A673 (cell line): Measurements from ENCODE around the gene JAKMIP1. TPM values are rescaled to one million over a fixed set of nuclear protein-coding genes. Genes with fewer than 3 reads are reported as not detected.

Source experiments
- BruUV-seq: library from RNA; stranded (reverse); fragments of 400-500 nt; replicated peaks from 2 replicates; lab custom pipeline; 2021; lab: Mats Ljungman, UMichigan
- CTCF ChIA-PET: fragments of 300-600 bp; sonication (Branson Sonifier 250); formaldehyde crosslinking; loops from one replicate; lab custom pipeline; 2022; ENCODE audit warnings: antibody characterized with exemption; lab: Charles Lee
- POLR2A ChIA-PET: fragments of 300-600 bp; sonication (Branson Sonifier 250); formaldehyde crosslinking; loops from one replicate; lab custom pipeline; 2022; ENCODE audit warnings: antibody characterized with exemption; ENCODE audit not compliant: low non-redundant PET; lab: Charles Lee
- DNase-seq: peaks from one replicate; pipeline ENCODE4 v3.0.0-alpha.2; 2015; ENCODE audit warnings: low spot score
- H3K27ac ChIP-seq: fragments of 200-600 bp; sonication (generic); 2 replicates; pipeline ENCODE4 v1.5.1; 2016; ENCODE audit warnings: mixed run types, low read depth, mild to moderate bottlenecking, mixed read lengths, antibody characterized with exemption, low read length; ENCODE audit not compliant: poor library complexity, severe bottlenecking
- H3K27me3 ChIP-seq: fragments of 200-600 bp; sonication (generic); replicated peaks from 2 replicates; pipeline ENCODE4 v1.6.1; 2017; ENCODE audit warnings: mixed run types, low read depth, mild to moderate bottlenecking, mixed read lengths, antibody characterized with exemption, low read length; ENCODE audit not compliant: insufficient read depth, poor library complexity
- H3K36me3 ChIP-seq: fragments of 200-600 bp; sonication (generic); 2 replicates; pipeline ENCODE4 v1.6.1; 2016; ENCODE audit warnings: mixed run types, mild to moderate bottlenecking, mixed read lengths, antibody characterized with exemption, low read length; ENCODE audit not compliant: insufficient read depth, poor library complexity, severe bottlenecking
- H3K4me1 ChIP-seq: fragments of 200-600 bp; sonication (generic); 2 replicates; pipeline ENCODE4 v1.6.1; 2017; ENCODE audit warnings: mixed run types, mild to moderate bottlenecking, mixed read lengths, antibody characterized with exemption, low read length; ENCODE audit not compliant: insufficient read depth, poor library complexity, severe bottlenecking
- H3K4me3 ChIP-seq: fragments of 200-600 bp; sonication (generic); 2 replicates; pipeline ENCODE4 v1.5.1; 2016; ENCODE audit warnings: low read depth, mixed run types, mild to moderate bottlenecking, mixed read lengths, low read length; ENCODE audit not compliant: poor library complexity, severe bottlenecking
- H3K9me3 ChIP-seq: fragments of 200-600 bp; sonication (generic); 2 replicates; pipeline ENCODE4 v1.6.1; 2016; ENCODE audit warnings: mixed run types, low read depth, mild to moderate bottlenecking, mixed read lengths, antibody characterized with exemption, low read length; ENCODE audit not compliant: poor library complexity, severe bottlenecking
- CTCF ChIP-seq: fragments of 300-800, 200-600 bp; sonication (generic); conservative IDR thresholded peaks from 2 replicates; pipeline ENCODE4 v1.5.1; 2017; ENCODE audit warnings: low read depth, mild to moderate bottlenecking, antibody characterized with exemption, low read length, moderate library complexity, mixed read lengths
- EZH2 ChIP-seq: fragments of 200-600 bp; sonication (generic); IDR thresholded peaks from 2 replicates; pipeline ENCODE4 v1.6.1; 2017; ENCODE audit warnings: borderline replicate concordance, low read depth, mild to moderate bottlenecking, mixed read lengths, antibody characterized with exemption, low read length; ENCODE audit not compliant: poor library complexity, severe bottlenecking
- intact Hi-C: fragments of 100-400 bp; cut with micrococcal nuclease; formaldehyde crosslinking; loops from one replicate; pipeline ENCODE4 v1.10.0; 2022; ENCODE audit not compliant: unreplicated experiment
- total RNA-seq: library from RNA; stranded (reverse); gene quantifications from 2 replicates; pipeline ENCODE4 v1.2.3, GENCODE V29; 2021

Gene JAKMIP1
- total RNA-seq, 1 experiment from 2014 or later: not detected

GRCh38 chr4:6207602-6208001 is 7.3 kb upstream of the JAKMIP1 start:
- TF ChIP-seq EZH2 (no peak), CTCF (no peak)
- POLR2A ChIA-PET: no interaction called here
- Histone ChIP-seq H3K4me1 (no peaks in the 10 kb centered on the region), H3K27me3 (peaks cover 30% of the 10 kb centered on the region), H3K36me3 (no peaks in the 10 kb centered on the region), H3K27ac (no peak overlapping the region), H3K9me3 (no peaks in the 10 kb centered on the region), H3K4me3 (no peak overlapping the region)
- CTCF ChIA-PET: no interaction called here
- intact Hi-C loops: no loop called here
- BruUV-seq: no TSS peak
- DNase-seq: no peak

GRCh38 chr4:6206771-6207290 is 6.5 kb upstream of the JAKMIP1 start:
- intact Hi-C loops: no loop called here
- H3K4me3 ChIP-seq: no peak overlapping the region
- H3K36me3 ChIP-seq: no peaks in the 10 kb centered on the region
- ChIA-PET CTCF (no interaction called here), POLR2A (no interaction called here)
- no peak overlapping the region for H3K27ac ChIP-seq
- H3K27me3 ChIP-seq: peaks cover 30% of the 10 kb centered on the region
- no TSS peak for BruUV-seq
- no peaks in the 10 kb centered on the region for H3K4me1 ChIP-seq
- TF ChIP-seq CTCF: no peak
- no peak for TF ChIP-seq EZH2
- H3K9me3 ChIP-seq: no peaks in the 10 kb centered on the region
- DNase-seq: no peak

- Histone ChIP-seq H3K36me3 (no peaks in the 10 kb centered on the region), H3K4me1 (no peaks in the 10 kb centered on the region), H3K9me3 (no peaks in the 10 kb centered on the region), H3K27ac (no peak overlapping the region), H3K27me3 (peaks cover 37% of the 10 kb centered on the region), H3K4me3 (no peak overlapping the region)
- POLR2A ChIA-PET: no interaction called here
- CTCF ChIA-PET: no interaction called here
- no TSS peak for BruUV-seq
- TF ChIP-seq EZH2 (no peak), CTCF (no peak)
- intact Hi-C loops: no loop called here
- DNase-seq: no peak
These were observed 5.6 kb upstream of the JAKMIP1 start for GRCh38 chr4:6205973-6206372.
